H1 (cell line): Measurements from ENCODE around the gene EFEMP1. TPM values are rescaled to one million over a fixed set of nuclear protein-coding genes. Genes with fewer than 3 reads are reported as not detected.

Experiments used
- BACH1 ChIP-seq: IDR thresholded peaks from 2 replicates; pipeline ENCODE4 v1.6.1; 2012; ENCODE audit warnings: low read length, improper control_type of control experiment
- CHD1 ChIP-seq: IDR thresholded peaks from 2 replicates; pipeline ENCODE4 v1.6.1; 2012; ENCODE audit warnings: low read depth, low read length, improper control_type of control experiment
- CREB1 ChIP-seq: IDR thresholded peaks from 2 replicates; pipeline ENCODE4 v1.6.1; 2012; ENCODE audit warnings: inconsistent platforms
- CTBP2 ChIP-seq: IDR thresholded peaks from 2 replicates; pipeline ENCODE4 v1.7.0; 2011; ENCODE audit warnings: borderline replicate concordance, mild to moderate bottlenecking, moderate library complexity, mixed read lengths, low read length; ENCODE audit not compliant: insufficient read depth, insufficient read length
- EP300 ChIP-seq, 2 experiments: IDR thresholded peaks; 1 replicate in 1 of 2; 2 replicates in 1 of 2; pipeline ENCODE4 v1.6.1; 2011 to 2012; ENCODE audit warnings: low read depth in 2 of 2, low read length in 2 of 2, mild to moderate bottlenecking in 2 of 2, borderline replicate concordance in 1 of 2, inconsistent platforms in 1 of 2, moderate library complexity in 1 of 2
- HDAC6 ChIP-seq: IDR thresholded peaks from one replicate; pipeline ENCODE4 v1.7.1; 2012; ENCODE audit warnings: low read depth, mild to moderate bottlenecking, inconsistent platforms, low read length, moderate library complexity
- KDM1A ChIP-seq: fragments of 200-600, 300-600 bp; sonication (generic); IDR thresholded peaks from 2 replicates; pipeline ENCODE4 v1.7.1; 2016; ENCODE audit warnings: mild to moderate bottlenecking, low read length, borderline replicate concordance
- POU5F1 ChIP-seq: IDR thresholded peaks from 2 replicates; pipeline ENCODE4 v1.6.1; 2011; ENCODE audit warnings: low read depth, mild to moderate bottlenecking, low read length, moderate library complexity
- SAP30 ChIP-seq: fragments of 300-600 bp; sonication (generic); IDR thresholded peaks from 2 replicates; pipeline ENCODE4 v1.7.1; 2012; ENCODE audit warnings: low read length, moderate library complexity, mild to moderate bottlenecking, inconsistent platforms; ENCODE audit not compliant: insufficient read depth, insufficient replicate concordance
- SIRT6 ChIP-seq: IDR thresholded peaks from one replicate; pipeline ENCODE4 v1.7.1; 2012; ENCODE audit warnings: low read length, inconsistent platforms
- SP4 ChIP-seq: IDR thresholded peaks from 2 replicates; pipeline ENCODE4 v1.6.1; 2012; ENCODE audit warnings: low read length, inconsistent platforms
- TAF7 ChIP-seq: optimal IDR thresholded peaks from 2 replicates; pipeline ENCODE3; 2011; ENCODE audit warnings: low read depth, mild to moderate bottlenecking, inconsistent platforms, low read length, moderate library complexity, borderline replicate concordance
- ZNF274 ChIP-seq: IDR thresholded peaks from 2 replicates; pipeline ENCODE4 v1.7.0; 2012; ENCODE audit warnings: low read length, borderline replicate concordance; ENCODE audit errors: extremely low read depth
- polyA plus RNA-seq, 7 experiments: library from polyadenylated mRNA; depleted of rRNA in 3 of 7; stranded (reverse) in 5 of 7; unstranded in 2 of 7; fragments of >200 nt in 5 of 7; fragments of 200-250 nt in 2 of 7; gene quantifications; 1 replicate in 5 of 7; 2 replicates in 1 of 7; 4 replicates in 1 of 7; pipeline versions ENCODE4 v1.2.1 to v1.2.3, GENCODE V29; 2011 to 2013; ENCODE audit warnings: missing spikeins in 2 of 7, mixed read lengths in 2 of 7
- total RNA-seq: library from RNA; stranded (reverse); fragmentation: NEBNext Ultra II Directional; extraction: Animal tissue kit (Norgen Biotek cat#: 25700); gene quantifications from 2 replicates; pipeline ENCODE4 v1.2.1, GENCODE V29; 2021

Gene EFEMP1
- total and polyA plus RNA-seq, 2 of the 8 experiments (the other 6 are each of a cell fraction or from before 2014, with no cell fraction given), result 15.5 to 19.7 TPM

GRCh38 chr2:55923091-55923981 is at the start of gene EFEMP1 (continued):
- TF ChIP-seq SAP30, result peak; percentile 92
- TF ChIP-seq CHD1, result no peak
- TF ChIP-seq KDM1A, result 0 out of 2 replicates have a peak, but pooled peaks have one; percentile 46
- no peak for TF ChIP-seq SIRT6
- TF ChIP-seq BACH1, result no peak
- no peak for TF ChIP-seq POU5F1
- no peak for TF ChIP-seq CREB1
- peak; percentile 52 for TF ChIP-seq TAF7
- TF ChIP-seq ZNF274, result no peak
- peak; percentile 96 for TF ChIP-seq CTBP2
- no peak for TF ChIP-seq HDAC6
- no peak; a peak in 1 of 3 replicates for TF ChIP-seq EP300 (IDR thresholded peaks at IDR 0.05; ENCODE audit: borderline replicate concordance in 1 of 2, low read depth in 2 of 2, low read length in 2 of 2)
- TF ChIP-seq SP4, result no peak
